GM21723 (cell line): ENCODE results near the gene HAUS3.
"Not testable (repeated sequence)": the region's sequence is repeated elsewhere in the genome, so short reads cannot be mapped to it uniquely, and the experiment has no call there.

Experiments used
- ATAC-seq: cut with Tn5 transposase; IDR thresholded peaks from one replicate; pipeline ENCODE4 v1.9.1; 2021; ENCODE audit warnings: mild to moderate bottlenecking, moderate library complexity; ENCODE audit not compliant: unreplicated experiment

The HAUS3 gene

DNA sequence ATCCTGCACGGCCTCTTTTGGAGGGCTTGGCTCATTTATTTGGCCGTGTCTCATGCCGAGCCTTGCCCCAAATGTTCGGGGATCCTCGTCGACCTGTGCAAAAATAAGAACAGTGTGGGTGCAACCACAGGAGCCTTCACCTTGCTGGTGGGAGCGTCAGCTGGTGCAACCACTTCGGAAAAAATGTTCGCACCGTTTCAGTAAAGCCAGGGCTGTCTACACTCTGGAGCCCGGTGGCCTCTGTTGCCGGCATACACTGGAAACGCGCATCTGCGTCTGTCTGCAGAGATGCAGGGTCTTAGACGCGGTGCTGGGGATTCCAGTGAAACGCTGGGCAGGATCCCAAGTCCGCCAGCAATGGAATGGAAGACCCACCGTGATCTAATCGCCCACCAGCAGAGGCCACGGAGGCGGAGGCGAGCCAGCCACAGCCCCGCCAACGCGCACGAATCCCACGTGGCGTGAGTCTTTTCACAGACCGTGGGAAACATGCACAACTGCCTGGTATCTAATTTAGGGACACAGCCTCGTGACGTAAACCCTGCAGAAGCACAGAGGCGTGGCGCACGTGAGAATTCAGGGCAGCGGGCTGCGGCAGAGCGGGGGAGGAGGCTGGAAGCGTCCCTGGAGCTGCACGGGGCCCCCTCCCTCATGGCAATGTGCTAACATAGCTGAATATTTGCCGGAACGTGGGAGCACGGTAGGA is 33.8 kb upstream of the HAUS3 start:
- ATAC-seq = no peak

DNA sequence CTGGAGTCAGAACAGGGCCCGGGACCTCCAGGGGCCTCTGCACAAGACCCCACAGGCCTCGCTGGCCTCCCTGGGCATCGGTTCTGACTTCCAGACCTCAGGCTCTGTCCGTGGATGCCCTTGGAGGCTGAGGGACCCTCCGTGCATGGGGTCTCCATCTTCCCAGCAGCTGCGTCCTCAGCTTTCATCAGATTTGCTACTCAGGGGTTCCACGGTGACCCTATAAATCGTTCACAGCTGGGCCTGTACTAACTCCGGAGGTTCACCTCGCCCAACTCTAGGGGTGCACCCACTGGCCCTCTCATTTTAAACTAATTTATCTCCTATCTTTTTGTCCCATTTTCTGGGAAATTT is 33.1 kb upstream of the HAUS3 start:
- not testable (repeated sequence) for ATAC-seq

- no peak for ATAC-seq
Observed at GRCh38 chr4:2274320-2275043, 32.6 kb upstream of the HAUS3 start.

GRCh38 chr4:2273657-2274319 is 31.9 kb upstream of the HAUS3 start:
- no peak for ATAC-seq

DNA sequence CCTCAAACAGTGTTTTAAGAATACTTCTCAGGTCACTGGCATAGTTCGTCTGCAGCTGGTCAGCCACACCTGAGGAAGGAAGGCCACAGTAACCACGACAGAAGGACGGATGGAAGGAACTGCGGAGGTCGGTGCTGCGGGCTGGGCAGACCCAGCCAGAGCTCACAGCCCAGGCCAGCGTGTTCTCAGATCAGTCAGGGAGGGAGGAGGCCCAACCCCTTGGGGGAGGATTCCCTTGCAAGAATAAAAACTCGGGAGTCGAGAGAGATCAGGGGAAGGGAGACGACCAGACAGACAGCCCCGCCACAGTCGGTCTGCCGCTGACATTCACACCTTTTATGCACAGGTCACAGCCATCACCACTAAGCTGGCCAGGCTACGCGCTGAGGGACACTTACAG is 31.3 kb upstream of the HAUS3 start:
- ATAC-seq = no peak

GRCh38 chr4:2272828-2273120 is 30.9 kb upstream of the HAUS3 start:
- no peak for ATAC-seq

GRCh38 chr4:2272026-2272827 is 30.3 kb upstream of the HAUS3 start:
- no peak for ATAC-seq

DNA sequence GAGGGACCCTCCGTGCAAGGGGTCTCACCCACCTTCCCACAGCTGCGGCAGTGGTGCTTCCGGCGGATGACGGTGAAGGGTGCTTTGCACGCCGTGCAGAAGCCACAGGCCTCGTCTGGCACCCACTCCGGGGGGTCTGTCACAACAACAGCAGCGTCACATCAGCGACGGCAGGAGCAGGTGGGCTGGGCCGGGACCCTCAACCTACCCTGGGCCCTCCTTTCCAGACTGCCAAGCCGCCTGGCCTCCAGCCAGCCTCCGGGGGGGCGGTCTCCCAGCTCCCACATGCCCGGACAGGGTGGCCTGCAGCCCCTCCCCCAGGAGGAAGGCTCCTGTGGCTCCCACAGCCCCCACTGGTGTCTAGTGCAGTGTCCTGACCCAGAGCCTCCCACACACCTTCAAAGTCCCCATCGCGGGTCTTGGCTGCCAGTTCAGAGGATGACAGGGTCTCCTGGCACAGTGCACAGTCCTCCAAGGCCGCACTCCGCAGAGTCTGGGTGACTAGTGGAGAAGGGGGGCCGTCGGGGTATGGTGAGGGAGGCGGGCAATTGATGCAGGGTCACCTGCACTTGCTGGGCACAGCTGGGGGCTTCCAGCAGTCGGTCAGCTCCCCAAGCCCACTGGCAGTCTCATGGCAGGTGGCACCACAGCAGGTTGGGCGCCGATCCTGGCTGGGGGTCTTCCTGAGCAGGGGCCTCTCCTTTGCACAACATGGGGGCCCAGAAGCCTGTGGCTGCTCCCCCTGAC is 29.5 kb upstream of the HAUS3 start:
- ATAC-seq = no peak

GRCh38 chr4:2270341-2271165 is 28.6 kb upstream of the HAUS3 start:
- no peak for ATAC-seq

- ATAC-seq = no peak
Observed at GRCh38 chr4:2269618-2270163, 27.8 kb upstream of the HAUS3 start.

DNA sequence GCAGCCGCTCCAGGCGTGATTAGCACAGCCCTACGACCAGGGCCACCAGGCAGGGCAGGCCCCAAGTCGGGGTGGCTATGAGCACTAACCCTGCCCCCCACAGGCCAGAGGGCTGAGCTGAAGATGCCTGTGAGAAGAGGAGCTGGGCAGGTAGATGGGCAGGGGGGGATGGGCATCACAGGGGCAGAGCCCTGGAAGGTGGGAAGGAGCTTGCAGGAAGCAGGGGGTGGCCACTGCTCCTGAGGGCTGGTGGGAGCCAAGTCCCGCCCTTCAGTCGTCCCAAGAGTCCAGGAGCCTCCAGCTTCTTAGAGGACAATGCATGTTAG is 27.2 kb upstream of the HAUS3 start:
- no peak for ATAC-seq

DNA sequence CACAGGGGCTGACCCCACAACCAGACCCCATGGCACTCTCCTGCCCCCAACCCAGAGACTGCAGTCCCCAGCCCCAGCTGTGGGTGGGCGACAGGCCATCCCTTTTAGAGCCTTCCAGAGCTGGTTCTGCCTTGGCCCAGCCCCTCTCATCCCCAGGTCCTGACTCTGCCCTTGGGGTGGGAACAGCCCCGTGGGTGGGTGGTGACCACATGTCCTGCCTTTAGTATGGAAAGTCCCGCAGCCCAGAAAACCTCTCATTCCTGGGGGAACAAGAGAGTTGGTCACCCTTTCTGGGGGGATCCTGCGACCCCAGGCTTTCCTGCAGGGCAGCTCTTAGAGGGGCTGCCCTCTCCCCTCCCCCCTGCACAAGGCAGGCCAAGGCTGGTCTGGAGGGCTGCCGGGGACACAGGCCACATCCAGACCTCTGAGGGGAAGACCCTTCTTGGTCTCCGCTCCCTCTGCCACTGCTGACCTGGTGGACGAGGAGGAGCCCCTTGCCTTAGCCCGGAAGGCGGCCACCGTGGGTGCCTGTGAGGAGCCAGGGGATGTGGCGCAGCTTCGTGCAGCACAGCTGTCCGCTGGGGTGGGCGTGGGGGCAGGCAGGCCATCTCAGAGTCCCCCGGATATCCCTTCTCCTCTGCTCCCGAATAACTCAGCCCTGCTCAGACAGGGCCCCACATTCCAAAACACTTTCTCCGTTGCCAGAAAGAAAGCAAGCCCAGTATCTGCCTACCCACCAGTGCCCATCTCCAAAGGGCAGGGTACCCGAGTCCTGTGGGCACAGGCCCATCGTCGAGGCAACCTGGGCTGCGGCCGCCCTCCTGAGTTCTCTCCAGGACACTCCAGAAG is 26.7 kb upstream of the HAUS3 start:
- no peak for ATAC-seq

DNA sequence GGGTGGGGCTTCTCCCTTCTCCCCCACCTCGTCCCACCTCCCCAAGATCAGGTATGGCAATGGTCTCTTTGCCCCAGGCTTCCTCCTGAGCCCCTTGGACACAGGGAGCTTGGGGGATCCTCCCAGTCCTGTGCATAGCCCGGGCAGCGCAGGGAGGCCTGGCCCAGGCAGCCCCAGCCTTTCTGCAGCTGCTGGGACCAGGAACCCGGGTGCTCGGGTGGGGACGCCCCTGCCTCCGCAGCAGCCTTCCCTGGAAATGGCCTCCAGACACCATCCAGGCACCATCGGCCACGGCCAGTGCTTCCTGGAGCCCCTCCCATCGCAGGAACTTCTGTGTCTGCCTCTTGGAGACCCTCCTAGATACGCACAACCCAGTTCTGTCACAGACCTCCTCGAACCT is 25.9 kb upstream of the HAUS3 start:
- ATAC-seq = no peak

GRCh38 chr4:2267320-2267811 is 25.4 kb upstream of the HAUS3 start:
- no peak for ATAC-seq

- no peak for ATAC-seq
Observed at GRCh38 chr4:2266821-2267220, 24.9 kb upstream of the HAUS3 start.

DNA sequence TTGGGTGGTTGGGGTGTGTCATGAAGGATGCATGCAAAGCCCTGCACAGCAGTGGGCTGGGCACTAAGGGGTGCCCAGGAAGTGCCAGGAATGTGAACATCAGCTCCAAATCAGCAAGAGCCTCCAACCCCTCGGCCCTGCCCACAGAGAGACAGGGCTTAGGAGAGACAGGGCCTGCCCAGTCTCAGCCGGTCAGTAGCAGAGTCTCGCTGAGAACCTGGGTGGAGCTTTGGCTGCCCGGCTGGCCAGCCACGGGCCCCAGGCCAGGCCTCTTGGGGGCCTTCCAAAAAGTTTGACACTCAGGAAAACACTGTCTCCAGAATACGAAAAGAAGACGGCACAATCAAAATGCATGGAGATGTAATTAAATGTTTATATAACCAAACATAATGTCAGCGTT is 24.3 kb upstream of the HAUS3 start:
- ATAC-seq = no peak

GRCh38 chr4:2265113-2266110 is 23.5 kb upstream of the HAUS3 start:
- ATAC-seq = no peak
